Suprapubic skin (tissue), 4 donors: ENCODE measurements around the gene PCSK5. TPM values are rescaled to one million over a fixed set of nuclear protein-coding genes. Genes with fewer than 3 reads are reported as not detected.
"Not testable (repeated sequence)": the region's sequence is repeated elsewhere in the genome, so short reads cannot be mapped to it uniquely, and the experiment has no call there.

Experiments used
- DNase-seq, 2 donors: peaks; one replicate each; pipeline ENCODE4 v3.0.0-alpha.2; 2019; ENCODE audit warnings: low spot score in 2 of 2
- H3K27ac ChIP-seq: fragments of 200-600 bp; sonication (generic); one replicate; pipeline ENCODE4 v1.5.1; 2019
- H3K27me3 ChIP-seq: fragments of 200-600 bp; sonication (generic); one replicate; pipeline ENCODE4 v1.5.1; 2019
- H3K36me3 ChIP-seq: fragments of 200-600 bp; sonication (generic); one replicate; pipeline ENCODE4 v1.5.1; 2019
- H3K4me1 ChIP-seq: fragments of 200-600 bp; sonication (generic); one replicate; pipeline ENCODE4 v1.5.1; 2019
- H3K4me3 ChIP-seq: fragments of 200-600 bp; sonication (generic); one replicate; pipeline ENCODE4 v1.5.1; 2019; ENCODE audit warnings: mild to moderate bottlenecking
- H3K9me3 ChIP-seq: fragments of 200-600 bp; sonication (generic); one replicate; pipeline ENCODE4 v1.5.1; 2019
- EP300 ChIP-seq: sonication (generic); formaldehyde crosslinking; IDR thresholded peaks from one replicate; pipeline ENCODE4 v1.6.1; 2017; ENCODE audit warnings: antibody characterized with exemption
- POLR2A ChIP-seq, 2 donors: fragments of 450-650 bp; IDR thresholded peaks; one replicate each; pipeline ENCODE4 v1.6.1; 2017; ENCODE audit warnings: antibody characterized with exemption in 2 of 2, mild to moderate bottlenecking in 2 of 2, moderate library complexity in 2 of 2
- POLR2AphosphoS5 ChIP-seq, 3 donors: sonication (generic); formaldehyde crosslinking; IDR thresholded peaks; one replicate each; pipeline ENCODE4 v1.6.1; 2017; ENCODE audit warnings: antibody characterized with exemption in 3 of 3
- WGBS: methylation state at CpG from one replicate; pipeline ENCODE4 v1.1.5; 2018; 5-methylcytosine and 5-hydroxymethylcytosine counted together
- total RNA-seq, 4 donors: library from RNA; depleted of rRNA; stranded (reverse); fragments of >200 nt; gene quantifications; one replicate each; pipeline ENCODE4 v1.1.0, GENCODE V29; 2016
- TF ChIP-seq, protein P1 (sequence below), 2 donors: fragments of 200-600 bp in 1 of 2; fragments of 450-650 bp in 1 of 2; sonication (generic) in 1 of 2; IDR thresholded peaks; one replicate each; pipeline ENCODE4 v1.5.1; 2016 to 2019; ENCODE audit warnings: antibody characterized with exemption in 2 of 2, mild to moderate bottlenecking in 1 of 2, moderate library complexity in 1 of 2

Gene PCSK5
- total RNA-seq, 4 donors from 2014 or later: 5.2 to 10.8 (median 7.3) TPM

DNA sequence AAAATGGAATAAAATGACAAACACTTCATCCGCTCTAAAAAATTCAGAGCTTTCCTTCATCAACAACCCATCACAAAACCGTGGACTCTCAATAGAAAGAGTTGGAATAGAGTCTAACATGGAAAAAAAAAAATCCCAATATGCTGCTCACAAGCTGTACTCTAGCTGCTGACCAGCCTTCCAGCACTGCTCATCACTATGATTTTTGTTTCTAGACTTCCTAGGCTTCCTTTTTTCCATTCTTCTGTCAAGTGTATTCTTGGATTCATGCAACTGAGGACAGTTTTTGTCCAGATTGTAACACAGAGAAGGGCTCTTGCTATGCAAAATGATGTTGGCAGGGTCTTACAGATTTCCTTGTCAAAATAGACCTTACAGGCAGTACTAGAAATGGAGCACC is 469.3 kb downstream of the PCSK5 start:
- TF ChIP-seq POLR2A (IDR thresholded peaks at IDR 0.05) (no peak), EP300 (no peak), POLR2AphosphoS5 (IDR thresholded peaks at IDR 0.05) (no peak)
- TF ChIP-seq, protein P1, sequence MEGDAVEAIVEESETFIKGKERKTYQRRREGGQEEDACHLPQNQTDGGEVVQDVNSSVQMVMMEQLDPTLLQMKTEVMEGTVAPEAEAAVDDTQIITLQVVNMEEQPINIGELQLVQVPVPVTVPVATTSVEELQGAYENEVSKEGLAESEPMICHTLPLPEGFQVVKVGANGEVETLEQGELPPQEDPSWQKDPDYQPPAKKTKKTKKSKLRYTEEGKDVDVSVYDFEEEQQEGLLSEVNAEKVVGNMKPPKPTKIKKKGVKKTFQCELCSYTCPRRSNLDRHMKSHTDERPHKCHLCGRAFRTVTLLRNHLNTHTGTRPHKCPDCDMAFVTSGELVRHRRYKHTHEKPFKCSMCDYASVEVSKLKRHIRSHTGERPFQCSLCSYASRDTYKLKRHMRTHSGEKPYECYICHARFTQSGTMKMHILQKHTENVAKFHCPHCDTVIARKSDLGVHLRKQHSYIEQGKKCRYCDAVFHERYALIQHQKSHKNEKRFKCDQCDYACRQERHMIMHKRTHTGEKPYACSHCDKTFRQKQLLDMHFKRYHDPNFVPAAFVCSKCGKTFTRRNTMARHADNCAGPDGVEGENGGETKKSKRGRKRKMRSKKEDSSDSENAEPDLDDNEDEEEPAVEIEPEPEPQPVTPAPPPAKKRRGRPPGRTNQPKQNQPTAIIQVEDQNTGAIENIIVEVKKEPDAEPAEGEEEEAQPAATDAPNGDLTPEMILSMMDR (IDR thresholded peaks at IDR 0.05): no peak
- no peak overlapping the region for H3K27ac ChIP-seq
- DNase-seq: no peak
- H3K36me3 ChIP-seq: no peaks in the 10 kb centered on the region
- 78% methylated on average over 2 of the region's 2 CpGs for WGBS
- H3K9me3 ChIP-seq: no peaks in the 10 kb centered on the region
- H3K27me3 ChIP-seq: no peaks in the 10 kb centered on the region
- H3K4me3 ChIP-seq: no peak overlapping the region
- H3K4me1 ChIP-seq: no peaks in the 10 kb centered on the region

DNA sequence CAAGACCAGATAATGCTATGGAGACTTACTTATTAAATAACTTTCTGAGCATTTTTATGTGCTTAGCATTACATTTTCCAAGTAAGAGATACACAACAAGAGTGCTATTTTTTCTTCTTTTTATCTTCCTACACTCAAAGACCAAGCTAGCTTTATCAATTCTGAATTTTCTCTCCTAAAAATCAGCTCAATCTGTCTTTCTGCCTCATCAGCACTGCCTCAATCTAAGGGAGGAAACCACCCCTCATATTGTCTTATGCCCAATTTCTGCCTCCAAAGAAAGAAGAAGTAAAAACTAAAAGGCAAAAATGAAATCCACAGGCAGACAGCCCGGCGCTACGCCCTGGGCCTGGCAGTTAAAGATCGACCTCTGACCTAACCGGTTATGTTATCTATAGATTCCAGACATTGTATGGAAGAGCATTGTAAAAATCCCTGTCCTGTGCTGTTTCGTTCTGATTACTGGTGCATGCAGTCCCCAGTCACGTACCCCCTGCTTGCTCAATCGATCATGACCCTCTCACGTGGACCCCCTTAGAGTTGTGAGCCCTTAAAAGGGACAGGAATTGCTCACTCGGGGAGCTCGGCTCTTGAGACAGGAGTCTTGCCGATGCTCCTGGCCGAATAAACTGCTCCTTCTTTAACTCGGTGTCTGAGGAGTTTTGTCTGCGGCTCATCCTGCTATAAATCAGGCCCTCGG is 472.0 kb downstream of the PCSK5 start:
- not testable (repeated sequence) for H3K36me3 ChIP-seq, H3K4me3 ChIP-seq, DNase-seq, H3K4me1 ChIP-seq, H3K9me3 ChIP-seq, H3K27me3 ChIP-seq, H3K27ac ChIP-seq
- WGBS: 85% methylated on average over 16 of the region's 16 CpGs

DNA sequence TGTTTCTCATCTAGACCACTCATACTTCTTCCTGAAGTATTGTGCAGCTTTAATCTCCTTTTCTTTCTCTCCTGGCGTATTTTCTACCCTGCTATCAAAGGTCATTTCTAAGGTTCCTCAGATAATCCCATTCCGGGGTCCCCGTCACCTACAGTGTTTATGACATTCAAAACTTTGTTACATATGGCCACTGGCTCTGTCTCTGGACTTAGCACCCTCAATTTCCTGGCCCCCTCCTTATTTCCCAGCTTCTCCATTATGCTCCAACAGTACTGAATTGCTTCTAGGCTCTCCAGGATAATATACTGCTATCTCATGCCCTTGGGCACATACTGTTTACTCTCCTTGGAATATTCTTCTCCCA is 472.5 kb downstream of the PCSK5 start:
- WGBS: 87% methylated on average over 3 of the region's 3 CpGs
- TF ChIP-seq POLR2A (IDR thresholded peaks at IDR 0.05): no peak
- TF ChIP-seq EP300: no peak
- TF ChIP-seq POLR2AphosphoS5 (IDR thresholded peaks at IDR 0.05): no peak
- TF ChIP-seq, protein P1 (IDR thresholded peaks at IDR 0.05): no peak
- Histone ChIP-seq H3K27ac (no peak overlapping the region), H3K36me3 (no peaks in the 10 kb centered on the region), H3K27me3 (no peaks in the 10 kb centered on the region), H3K9me3 (no peaks in the 10 kb centered on the region), H3K4me1 (no peaks in the 10 kb centered on the region), H3K4me3 (no peak overlapping the region)
- DNase-seq: no peak

DNA sequence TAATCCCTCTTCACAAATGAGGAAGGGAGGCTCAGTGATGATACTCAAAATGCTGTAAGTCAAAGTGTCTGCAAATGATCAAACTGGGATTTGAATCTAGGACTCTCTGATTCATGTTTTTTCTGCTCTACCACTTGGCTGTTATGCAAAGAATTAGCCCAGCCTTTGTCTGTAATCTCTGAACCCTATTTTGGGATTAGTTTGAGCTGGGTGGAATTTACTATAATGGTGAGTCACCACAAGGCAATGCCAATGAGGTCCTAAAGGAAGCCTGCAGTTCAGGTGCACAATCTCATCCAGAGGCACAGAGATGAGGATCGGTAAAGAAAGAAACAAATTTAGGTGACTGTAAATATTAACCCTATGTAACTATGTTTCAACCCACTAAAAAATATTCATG is 474.6 kb downstream of the PCSK5 start:
- Histone ChIP-seq H3K27me3 (no peaks in the 10 kb centered on the region), H3K36me3 (no peaks in the 10 kb centered on the region), H3K4me1 (no peaks in the 10 kb centered on the region), H3K27ac (no peak overlapping the region), H3K9me3 (no peaks in the 10 kb centered on the region), H3K4me3 (no peak overlapping the region)
- TF ChIP-seq POLR2AphosphoS5 (IDR thresholded peaks at IDR 0.05) (no peak), EP300 (no peak), POLR2A (IDR thresholded peaks at IDR 0.05) (no peak)
- TF ChIP-seq, protein P1 (IDR thresholded peaks at IDR 0.05): no peak
- no peak for DNase-seq
- WGBS: 48% methylated on average over 1 of the region's 1 CpG

DNA sequence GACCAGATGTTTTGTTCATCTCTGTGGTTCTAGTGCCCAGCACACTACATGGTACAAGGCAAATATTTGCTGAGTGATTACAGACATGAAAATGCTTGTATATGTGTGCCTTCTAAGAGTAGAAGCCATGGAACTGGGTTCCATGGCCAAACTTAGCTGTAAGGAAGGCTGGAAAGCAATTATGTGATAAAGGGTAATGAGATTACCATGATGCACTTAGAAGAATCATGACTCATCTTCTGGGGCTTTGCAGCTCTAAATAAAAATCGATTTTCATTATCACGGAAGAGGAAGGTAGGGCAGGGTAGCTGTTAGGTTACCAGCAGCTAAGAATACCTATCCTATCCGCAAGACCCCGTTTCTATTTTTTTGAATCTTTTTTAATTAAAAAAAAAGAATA is 475.8 kb downstream of the PCSK5 start:
- TF ChIP-seq POLR2AphosphoS5 (IDR thresholded peaks at IDR 0.05) (no peak), POLR2A (IDR thresholded peaks at IDR 0.05) (no peak), EP300 (no peak)
- TF ChIP-seq, protein P1 (IDR thresholded peaks at IDR 0.05): no peak
- Histone ChIP-seq H3K27me3 (no peaks in the 10 kb centered on the region), H3K36me3 (no peaks in the 10 kb centered on the region), H3K4me1 (no peaks in the 10 kb centered on the region), H3K9me3 (no peaks in the 10 kb centered on the region), H3K4me3 (no peak overlapping the region), H3K27ac (no peak overlapping the region)
- DNase-seq: no peak
- WGBS: 84% methylated on average over 4 of the region's 4 CpGs

DNA sequence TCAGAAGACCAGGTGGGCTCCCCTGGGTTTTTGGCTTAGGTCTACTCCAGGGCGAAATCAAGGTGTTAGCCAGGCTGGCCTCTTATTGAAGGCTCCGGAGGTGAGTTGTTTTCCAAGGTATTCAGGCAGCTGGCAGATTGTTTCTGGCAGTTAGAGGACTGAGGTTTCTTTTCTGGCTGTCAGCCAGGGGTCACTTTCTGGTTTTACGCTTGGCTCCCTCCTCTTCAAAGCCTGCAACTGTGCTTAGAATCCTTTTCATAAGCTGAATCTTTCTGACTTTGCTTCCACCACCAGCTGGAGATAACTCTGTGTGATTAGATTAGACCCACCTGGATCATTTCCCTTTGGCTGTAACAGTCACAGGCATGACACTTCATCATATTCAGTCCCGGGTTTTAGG is 479.1 kb downstream of the PCSK5 start:
- H3K4me1 ChIP-seq: peaks cover 16% of the 10 kb centered on the region

More for the DNA sequence above, 479.1 kb downstream of the PCSK5 start:
- no peak for DNase-seq
- no peaks in the 10 kb centered on the region for H3K36me3 ChIP-seq
- no peak overlapping the region for H3K4me3 ChIP-seq
- TF ChIP-seq EP300 (no peak), POLR2A (IDR thresholded peaks at IDR 0.05) (no peak), POLR2AphosphoS5 (IDR thresholded peaks at IDR 0.05) (no peak)
- TF ChIP-seq, protein P1 (IDR thresholded peaks at IDR 0.05): no peak
- no peaks in the 10 kb centered on the region for H3K9me3 ChIP-seq
- H3K27me3 ChIP-seq: no peaks in the 10 kb centered on the region
- WGBS: 81% methylated on average over 4 of the region's 4 CpGs
- H3K27ac ChIP-seq: no peak overlapping the region
